GM23248 (cell line): ENCODE data around the gene HRH3.

Experiments used
- EZH2 ChIP-seq: fragments of 200-600 bp; sonication (generic); IDR thresholded peaks from 2 replicates; pipeline ENCODE4 v1.6.1; 2018; ENCODE audit warnings: antibody characterized with exemption, mild to moderate bottlenecking; ENCODE audit not compliant: insufficient read depth, poor library complexity, severe bottlenecking
- EZH2phosphoT487 ChIP-seq: fragments of 200-600 bp; sonication (generic); IDR thresholded peaks from 2 replicates; pipeline ENCODE4 v1.6.1; 2018; ENCODE audit warnings: antibody characterized with exemption, moderate library complexity, mild to moderate bottlenecking, low read depth; ENCODE audit not compliant: insufficient read depth

DNA sequence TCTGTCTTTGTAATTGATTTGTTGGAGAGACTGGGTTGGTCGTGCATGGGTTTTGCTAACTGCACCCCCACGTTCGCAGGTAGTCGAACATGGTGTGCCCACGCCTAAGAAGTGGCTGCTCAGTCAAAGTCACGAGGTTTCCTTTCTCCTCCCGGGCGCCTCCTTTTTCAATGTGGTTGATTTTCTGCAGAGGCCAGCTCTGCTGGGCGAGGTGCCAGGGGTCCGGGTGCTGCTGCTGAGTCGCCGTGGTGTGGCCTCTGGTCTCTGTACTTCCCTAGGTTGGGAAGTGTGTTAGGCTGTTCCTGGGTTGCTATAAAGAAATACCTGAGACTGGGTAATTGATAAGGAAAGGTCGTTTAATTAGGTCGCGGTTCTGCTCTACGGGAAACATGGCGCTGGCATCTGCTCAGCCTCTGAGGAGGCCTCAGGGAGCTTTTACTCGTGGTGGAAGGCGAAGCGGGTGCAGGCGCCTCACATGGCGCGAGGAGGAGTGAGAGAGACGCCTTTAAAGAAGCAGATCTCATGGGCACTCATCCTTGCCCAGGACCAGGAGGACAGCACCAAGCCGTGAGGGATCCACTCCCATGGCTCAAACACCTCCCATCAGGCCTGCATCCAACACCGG lies 32.4 kb upstream of the HRH3 start:
- TF ChIP-seq EZH2 (no peak), EZH2phosphoT487 (no peak)
